ENCODE results near the gene CRTC3. TPM values are rescaled to one million over a fixed set of nuclear protein-coding genes. Genes with fewer than 3 reads are reported as not detected.
A peak's percentile ranks its signal among the peaks of the same experiment; 100 is the strongest.
"Not testable (repeated sequence)": the region's sequence is repeated elsewhere in the genome, so short reads cannot be mapped to it uniquely, and the experiment has no call there.

The CRTC3 gene
- total RNA-seq, 1 donor from 2014 or later = 33.3 TPM

GRCh38 chr15:90512981-90513380, 16.7 kb upstream of the CRTC3 start:
- TF ChIP-seq, protein P1, sequence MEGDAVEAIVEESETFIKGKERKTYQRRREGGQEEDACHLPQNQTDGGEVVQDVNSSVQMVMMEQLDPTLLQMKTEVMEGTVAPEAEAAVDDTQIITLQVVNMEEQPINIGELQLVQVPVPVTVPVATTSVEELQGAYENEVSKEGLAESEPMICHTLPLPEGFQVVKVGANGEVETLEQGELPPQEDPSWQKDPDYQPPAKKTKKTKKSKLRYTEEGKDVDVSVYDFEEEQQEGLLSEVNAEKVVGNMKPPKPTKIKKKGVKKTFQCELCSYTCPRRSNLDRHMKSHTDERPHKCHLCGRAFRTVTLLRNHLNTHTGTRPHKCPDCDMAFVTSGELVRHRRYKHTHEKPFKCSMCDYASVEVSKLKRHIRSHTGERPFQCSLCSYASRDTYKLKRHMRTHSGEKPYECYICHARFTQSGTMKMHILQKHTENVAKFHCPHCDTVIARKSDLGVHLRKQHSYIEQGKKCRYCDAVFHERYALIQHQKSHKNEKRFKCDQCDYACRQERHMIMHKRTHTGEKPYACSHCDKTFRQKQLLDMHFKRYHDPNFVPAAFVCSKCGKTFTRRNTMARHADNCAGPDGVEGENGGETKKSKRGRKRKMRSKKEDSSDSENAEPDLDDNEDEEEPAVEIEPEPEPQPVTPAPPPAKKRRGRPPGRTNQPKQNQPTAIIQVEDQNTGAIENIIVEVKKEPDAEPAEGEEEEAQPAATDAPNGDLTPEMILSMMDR (conservative IDR thresholded peaks at IDR 0.05) = no peak
- H3K4me1 Mint-ChIP-seq = no peaks in the 10 kb centered on the region

DNA sequence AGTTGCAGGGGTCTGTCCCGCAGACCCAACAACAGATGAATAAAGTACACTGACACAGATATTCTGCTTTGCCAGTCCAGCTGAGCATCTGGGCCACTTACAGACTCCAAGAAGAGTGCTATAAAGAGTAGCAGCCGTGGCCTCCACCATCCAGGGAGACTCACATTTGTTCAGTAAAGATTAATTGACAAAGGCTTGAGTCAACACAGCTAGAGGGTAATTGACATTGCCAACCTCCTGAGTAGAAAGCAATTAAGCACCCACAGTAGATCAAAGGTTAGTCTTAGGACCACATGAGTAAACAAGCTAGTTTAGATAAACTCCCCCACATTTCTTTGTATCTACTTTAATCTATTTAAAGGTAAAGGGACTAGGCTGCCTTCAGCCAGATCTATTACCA, 16.3 kb upstream of the CRTC3 start:
- TF ChIP-seq, protein P1 (conservative IDR thresholded peaks at IDR 0.05) = no peak
- H3K4me1 Mint-ChIP-seq = no peaks in the 10 kb centered on the region
- H3K9me3 Mint-ChIP-seq = peaks cover 2% of the 10 kb centered on the region
- no peaks in the 10 kb centered on the region for H3K27me3 Mint-ChIP-seq (ENCODE audit: low read depth)
- no peak overlapping the region for H3K4me3 Mint-ChIP-seq
- H3K27ac Mint-ChIP-seq (ENCODE audit: unreplicated experiment) = no peak overlapping the region
- no peaks in the 10 kb centered on the region for H3K36me3 Mint-ChIP-seq (ENCODE audit: low read depth)
- DNase-seq (ENCODE audit: low read depth, low spot score) = no peak

More at GRCh38 chr15:90512981-90513380, 16.7 kb upstream of the CRTC3 start:
- Mint-ChIP-seq H3K27me3 (ENCODE audit: low read depth) (no peaks in the 10 kb centered on the region), H3K27ac (ENCODE audit: unreplicated experiment) (no peak overlapping the region), H3K4me3 (no peak overlapping the region), H3K9me3 (peaks cover 2% of the 10 kb centered on the region), H3K36me3 (ENCODE audit: low read depth) (no peaks in the 10 kb centered on the region)
- DNase-seq (ENCODE audit: low read depth, low spot score) = no peak

GRCh38 chr15:90513893-90514292, 15.8 kb upstream of the CRTC3 start:
- H3K4me1 Mint-ChIP-seq; H3K9me3 Mint-ChIP-seq; H3K27ac Mint-ChIP-seq (ENCODE audit: unreplicated experiment); H3K4me3 Mint-ChIP-seq; H3K36me3 Mint-ChIP-seq (ENCODE audit: low read depth); H3K27me3 Mint-ChIP-seq (ENCODE audit: low read depth); DNase-seq (ENCODE audit: low read depth, low spot score): not testable (repeated sequence)

DNA sequence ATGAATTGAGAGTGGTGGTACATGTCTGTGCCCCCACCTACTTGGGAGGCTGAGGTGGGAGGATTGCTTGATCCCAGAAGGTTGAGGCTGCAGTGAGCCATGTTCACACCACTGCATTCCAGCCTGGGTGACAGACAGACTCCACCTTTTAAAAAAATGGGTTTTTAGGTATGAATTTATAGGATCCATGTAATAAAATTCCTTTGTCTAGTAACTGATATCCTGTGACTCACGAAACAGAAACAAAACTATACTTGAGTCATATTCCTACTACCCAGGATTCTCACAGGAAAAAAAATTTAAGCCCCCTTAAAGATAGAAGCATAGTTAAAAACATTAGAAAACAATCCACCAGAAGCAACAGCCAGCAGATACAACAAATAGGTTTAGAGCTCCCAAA, 10.0 kb upstream of the CRTC3 start:
- H3K27ac Mint-ChIP-seq (ENCODE audit: unreplicated experiment) = no peak overlapping the region
- peaks cover 5% of the 10 kb centered on the region for H3K4me1 Mint-ChIP-seq
- TF ChIP-seq, protein P1 (conservative IDR thresholded peaks at IDR 0.05) = no peak
- no peaks in the 10 kb centered on the region for H3K9me3 Mint-ChIP-seq
- DNase-seq (ENCODE audit: low read depth, low spot score) = no peak
- no peak overlapping the region for H3K4me3 Mint-ChIP-seq
- H3K36me3 Mint-ChIP-seq (ENCODE audit: low read depth) = no peaks in the 10 kb centered on the region
- H3K27me3 Mint-ChIP-seq (ENCODE audit: low read depth) = no peaks in the 10 kb centered on the region

GRCh38 chr15:90520365-90520764, 9.4 kb upstream of the CRTC3 start:
- Mint-ChIP-seq H3K9me3 (no peaks in the 10 kb centered on the region), H3K36me3 (ENCODE audit: low read depth) (no peaks in the 10 kb centered on the region), H3K27ac (ENCODE audit: unreplicated experiment) (no peak overlapping the region), H3K27me3 (ENCODE audit: low read depth) (no peaks in the 10 kb centered on the region), H3K4me1 (peaks cover 5% of the 10 kb centered on the region), H3K4me3 (no peak overlapping the region)
- DNase-seq (ENCODE audit: low read depth, low spot score) = no peak
- TF ChIP-seq, protein P1 (conservative IDR thresholded peaks at IDR 0.05) = no peak

GRCh38 chr15:90523373-90523772, 6.3 kb upstream of the CRTC3 start:
- H3K27me3 Mint-ChIP-seq (ENCODE audit: low read depth) = no peaks in the 10 kb centered on the region
- TF ChIP-seq, protein P1 (conservative IDR thresholded peaks at IDR 0.05) = no peak
- no peak overlapping the region for H3K4me3 Mint-ChIP-seq
- peaks cover 7% of the 10 kb centered on the region for H3K4me1 Mint-ChIP-seq
- no peak overlapping the region for H3K27ac Mint-ChIP-seq (ENCODE audit: unreplicated experiment)
- no peaks in the 10 kb centered on the region for H3K36me3 Mint-ChIP-seq (ENCODE audit: low read depth)
- no peaks in the 10 kb centered on the region for H3K9me3 Mint-ChIP-seq
- DNase-seq (ENCODE audit: low read depth, low spot score) = no peak

GRCh38 chr15:90524018-90524803, 5.5 kb upstream of the CRTC3 start:
- H3K9me3 Mint-ChIP-seq; H3K36me3 Mint-ChIP-seq (ENCODE audit: low read depth); DNase-seq (ENCODE audit: low read depth, low spot score); H3K27ac Mint-ChIP-seq (ENCODE audit: unreplicated experiment); H3K27me3 Mint-ChIP-seq (ENCODE audit: low read depth): not testable (repeated sequence)
- H3K4me3 Mint-ChIP-seq = peak overlapping the region; percentile 38
- peaks cover 13% of the 10 kb centered on the region for H3K4me1 Mint-ChIP-seq

Measured in neural crest cell (in vitro differentiated cells).